Stimulated activated CD4-positive, alpha-beta T cell treated with anti-CD3 and anti-CD28 coated beads, Interleukin-2, amount 100 ng/mL, for 24 hours (primary cell): ENCODE results near the gene RHOT2.
"Not testable (repeated sequence)": the region's sequence is repeated elsewhere in the genome, so short reads cannot be mapped to it uniquely, and the experiment has no call there.

Experiments
- DNase-seq, 2 donors: peaks; one replicate each; pipeline ENCODE4 v3.0.0-alpha.2; 2020

Gene RHOT2

DNA sequence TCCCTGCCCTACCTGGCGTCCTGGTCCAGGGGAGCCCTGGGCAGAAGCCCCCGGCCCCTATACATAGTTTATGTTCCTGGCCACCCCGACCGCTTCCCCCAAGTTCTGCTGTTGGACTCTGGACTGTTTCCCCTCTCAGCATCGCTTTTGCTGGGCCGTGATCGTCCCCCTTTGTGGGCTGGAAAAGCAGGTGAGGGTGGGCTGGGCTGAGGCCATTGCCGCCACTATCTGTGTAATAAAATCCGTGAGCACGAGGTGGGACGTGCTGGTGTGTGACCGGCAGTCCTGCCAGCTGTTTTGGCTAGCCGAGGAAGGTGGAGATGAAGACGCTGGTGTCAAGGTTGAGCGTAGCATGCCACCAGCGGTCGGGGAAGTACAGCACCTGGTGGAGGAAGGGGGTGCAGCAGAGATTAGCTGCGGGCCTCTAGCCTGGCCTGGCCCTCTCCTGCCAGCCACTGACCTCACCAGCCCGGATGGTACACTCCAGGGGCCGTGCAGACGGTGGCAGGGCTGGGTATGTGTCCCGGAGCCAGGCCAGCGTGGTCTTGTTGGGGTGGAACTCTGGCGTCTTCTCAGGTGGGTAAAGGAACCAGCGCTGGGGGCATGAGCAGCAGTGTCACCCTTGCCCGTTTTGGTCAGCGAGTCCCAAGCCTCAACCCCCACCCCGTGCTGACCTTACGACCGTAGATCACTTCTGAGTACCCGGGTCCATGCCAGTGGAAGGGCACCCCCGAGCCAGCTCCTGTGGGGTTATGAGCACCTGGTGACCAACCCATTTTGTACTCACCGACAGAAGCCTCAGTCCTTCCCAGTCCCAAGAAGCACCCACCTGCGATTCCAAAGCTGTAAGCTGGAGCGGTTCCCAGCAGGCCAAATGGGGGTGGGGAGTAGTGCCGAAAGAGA is 14.8 kb downstream of the RHOT2 start:
- no peak for DNase-seq

DNA sequence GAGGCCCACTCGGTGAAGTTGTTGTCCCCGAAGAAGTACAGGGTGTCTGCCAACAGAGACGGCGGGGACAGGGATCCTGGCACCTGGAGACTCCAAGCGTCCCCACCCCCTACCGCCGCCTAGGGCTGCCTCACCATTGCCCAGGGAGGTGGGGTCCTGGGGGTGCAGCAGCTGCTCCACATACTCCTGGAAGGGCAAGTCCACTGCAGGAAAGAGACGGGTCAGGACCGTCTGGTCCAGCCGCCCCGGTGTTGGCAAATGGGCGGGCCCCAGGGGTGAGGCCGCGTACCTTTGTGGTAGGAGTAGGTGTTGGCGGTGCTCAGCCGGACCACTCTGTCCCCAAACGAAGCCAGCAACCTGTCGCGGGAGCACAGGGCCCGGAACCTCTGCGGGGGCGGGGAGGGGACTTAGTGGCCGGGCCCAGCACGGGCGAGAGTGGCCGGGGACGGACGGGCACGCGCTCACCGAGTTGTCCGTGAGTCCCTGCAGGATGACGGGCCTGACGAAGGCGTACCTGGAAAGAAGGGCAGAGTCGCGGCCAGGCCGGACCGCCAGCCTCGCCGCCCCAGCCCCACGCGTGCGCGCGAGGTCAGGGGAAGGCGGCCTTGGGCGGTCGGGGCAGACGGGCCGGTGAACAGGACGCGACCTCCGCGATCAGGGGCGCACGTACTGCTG is 15.6 kb downstream of the RHOT2 start:
- DNase-seq, result no peak

DNA sequence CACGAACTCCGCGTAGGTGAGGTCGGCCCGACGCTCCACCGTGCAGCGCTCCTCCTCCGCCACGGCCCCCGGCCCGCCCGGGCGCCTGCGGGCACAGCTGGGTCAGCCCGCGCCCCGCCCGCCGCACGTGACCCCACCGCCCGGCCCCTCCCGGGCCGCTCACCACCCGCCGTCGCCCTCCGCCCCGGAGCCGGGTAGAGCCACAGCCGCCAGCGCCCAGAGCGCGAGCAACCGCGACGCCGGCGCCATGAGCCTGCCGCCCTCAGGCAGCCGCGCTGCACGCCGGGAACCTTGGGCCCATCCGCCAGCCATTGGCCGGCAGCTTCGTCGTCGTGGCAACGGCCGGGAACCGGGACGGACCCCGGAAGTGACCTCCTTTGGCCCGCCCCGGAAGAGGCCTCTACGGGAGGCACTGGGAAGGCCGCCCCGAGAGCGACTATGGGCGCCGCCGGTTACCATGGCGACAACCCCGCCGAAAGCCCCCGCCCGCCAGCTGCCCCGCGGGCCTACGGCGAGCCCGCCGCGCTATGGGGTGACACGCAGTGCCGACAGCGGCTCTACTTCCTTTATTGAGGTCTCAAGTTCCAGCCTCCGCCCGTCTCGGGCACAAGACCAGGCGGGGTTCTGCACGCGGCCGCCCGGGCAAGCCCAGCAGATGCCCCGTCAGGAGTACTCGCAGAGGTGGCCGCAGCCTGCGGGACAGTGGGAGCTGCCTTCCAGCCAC is 16.3 kb downstream of the RHOT2 start, which contains the start of gene JMJD8:
JMJD8 (minus strand) TSS at position 264 of the 724 bp plus-strand sequence; CDS start at position 249, 15 bp downstream.
- peak; percentile 98 to 99 for DNase-seq

DNA sequence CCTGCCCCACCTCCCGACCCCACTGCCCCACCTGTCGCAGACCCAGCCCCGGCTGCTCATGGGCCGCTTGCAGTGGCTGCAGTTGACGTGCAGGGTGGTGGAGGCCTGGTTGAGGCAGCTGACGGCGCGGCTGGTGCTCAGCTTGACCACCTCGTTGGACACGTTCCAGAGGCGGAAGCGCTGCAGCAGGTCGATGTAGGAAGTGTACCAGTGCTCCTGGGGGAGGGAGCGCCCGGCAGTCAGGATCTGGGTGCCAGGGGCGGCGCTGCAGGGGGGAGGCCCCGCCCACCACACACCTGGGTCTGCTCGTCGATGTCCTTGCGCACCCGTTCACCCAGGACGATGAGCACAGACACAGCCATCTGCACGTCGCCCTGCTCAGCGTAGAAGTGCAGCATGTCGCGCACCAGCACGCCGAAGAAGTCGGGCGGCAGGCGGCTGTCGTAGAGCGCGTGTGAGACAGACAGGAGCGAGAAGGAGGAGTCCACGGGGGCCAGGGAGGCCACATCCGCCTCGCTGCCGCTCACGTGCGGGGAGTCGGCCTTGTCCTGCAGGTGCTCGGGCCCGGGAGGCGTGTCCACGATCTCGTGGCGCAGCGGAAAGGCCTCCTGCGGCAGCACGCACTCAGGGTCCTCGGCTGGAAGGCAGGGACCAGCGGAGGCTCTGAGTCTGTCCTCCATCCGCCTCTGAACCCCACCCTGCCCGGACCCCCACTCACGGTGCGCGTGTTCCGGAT is 17.2 kb downstream of the RHOT2 start:
- DNase-seq, result no peak

DNA sequence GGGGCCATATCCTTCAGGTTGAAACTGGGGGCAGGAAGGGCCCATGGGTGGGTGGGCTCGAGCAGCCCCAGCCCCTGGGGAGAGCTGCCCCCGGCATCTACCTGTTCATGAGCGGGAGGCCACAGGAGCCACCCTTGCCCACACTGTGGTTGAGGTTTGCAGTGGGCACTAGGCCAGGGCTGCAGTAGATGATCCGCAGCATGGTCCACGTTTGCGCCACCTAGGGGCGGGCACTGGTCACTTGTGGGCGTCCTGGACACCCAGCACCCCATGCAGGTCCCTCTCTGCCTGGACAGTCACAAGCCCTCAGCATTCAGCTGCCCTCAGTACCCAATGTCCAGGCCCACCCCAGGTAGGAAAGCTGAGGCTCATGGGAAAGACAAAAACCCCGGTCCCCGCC is 18.0 kb downstream of the RHOT2 start:
- no peak for DNase-seq

DNA sequence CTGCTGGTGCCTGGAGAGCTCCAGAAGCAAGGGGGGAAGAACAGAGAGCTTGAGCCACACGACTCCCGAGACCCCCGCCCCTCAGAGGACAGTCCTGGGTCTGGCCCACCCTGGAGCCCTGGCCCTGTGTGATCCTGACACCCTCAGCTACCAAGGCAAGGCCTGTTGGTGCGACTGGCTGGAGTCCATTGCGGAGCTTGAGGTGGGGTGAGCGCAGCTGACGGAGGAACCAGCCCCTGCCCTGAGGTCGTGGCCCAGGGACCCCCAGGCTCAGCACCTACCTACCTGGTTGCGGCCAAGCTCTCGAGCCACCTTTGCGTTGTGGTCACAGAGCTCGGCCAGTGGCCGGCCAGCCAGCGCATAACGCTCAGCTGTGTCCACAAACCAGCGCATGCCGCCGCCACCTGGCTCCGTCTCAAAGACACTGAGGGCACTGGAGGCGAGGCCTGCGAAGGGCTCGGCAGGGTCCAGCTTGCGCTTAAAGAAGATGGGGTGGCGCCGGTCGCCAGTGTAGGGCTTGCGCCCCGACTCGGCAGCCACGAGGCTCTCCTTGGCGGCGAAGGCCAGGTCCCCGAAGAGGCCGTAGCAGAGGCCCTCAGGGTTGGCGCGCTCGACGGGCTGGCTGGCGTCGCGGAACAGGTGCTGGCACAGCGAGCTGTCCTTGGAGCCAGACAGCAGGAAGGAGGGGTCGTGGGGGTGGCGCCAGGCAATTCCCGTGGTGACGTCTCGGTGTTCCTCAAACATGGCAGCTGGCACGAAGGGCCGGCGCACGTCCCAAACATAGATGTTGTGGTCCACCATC is 18.7 kb downstream of the RHOT2 start:
- DNase-seq, result no peak

DNA sequence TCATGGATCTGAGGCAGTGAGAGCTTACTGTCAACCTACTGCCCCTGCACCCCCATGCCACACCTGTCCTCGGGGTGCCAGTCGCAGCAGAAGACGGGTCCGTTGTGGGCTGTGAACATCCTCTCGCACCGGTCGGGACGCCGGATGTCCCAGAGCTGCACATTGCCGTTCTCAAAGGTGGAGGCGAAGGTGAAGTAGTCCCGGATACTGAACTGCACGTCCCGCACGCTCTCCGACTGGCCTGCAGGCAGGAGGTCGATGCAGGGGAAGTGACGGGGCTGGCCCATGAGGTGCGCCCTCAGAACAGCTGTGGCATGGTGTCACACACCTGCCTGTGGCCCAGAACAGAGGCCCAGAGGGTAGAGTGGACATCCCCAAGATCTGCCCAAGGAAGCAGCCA is 19.6 kb downstream of the RHOT2 start:
- DNase-seq, result no peak

DNA sequence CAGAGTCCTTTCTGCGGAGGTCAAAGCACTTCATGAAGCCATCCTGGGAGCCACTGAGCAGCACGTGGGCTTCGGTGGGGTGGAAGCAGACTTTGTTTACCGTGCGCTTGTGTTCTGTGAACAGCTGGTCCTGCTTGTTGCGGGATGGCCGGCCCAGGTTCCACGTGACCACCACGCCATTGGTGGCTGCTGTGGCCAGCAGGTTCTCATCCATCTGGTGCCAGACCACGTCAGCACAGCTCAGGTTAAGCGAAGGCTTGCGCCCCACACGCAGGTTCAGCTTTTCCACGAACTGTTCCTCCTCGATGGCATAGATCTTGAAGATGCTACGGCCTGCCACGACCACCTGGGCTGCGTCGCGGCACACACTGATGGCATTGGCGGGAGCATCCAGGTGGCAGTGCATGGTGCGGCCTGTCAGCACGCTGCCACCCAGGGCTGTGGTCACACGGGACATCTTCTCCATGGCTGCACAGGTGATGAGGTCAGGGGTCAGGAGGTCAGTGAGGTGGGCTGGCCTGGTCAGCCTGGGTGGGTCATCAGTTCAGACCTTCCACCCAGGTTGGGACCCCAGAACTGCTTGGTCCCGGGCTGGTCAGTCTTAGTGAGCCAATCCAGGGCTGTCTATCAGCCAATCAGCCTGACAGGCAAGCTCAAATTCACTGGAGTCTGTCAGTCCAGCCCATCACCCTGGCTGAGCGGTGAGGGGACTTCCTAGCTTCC is 21.4 kb downstream of the RHOT2 start:
- no peak for DNase-seq

DNA sequence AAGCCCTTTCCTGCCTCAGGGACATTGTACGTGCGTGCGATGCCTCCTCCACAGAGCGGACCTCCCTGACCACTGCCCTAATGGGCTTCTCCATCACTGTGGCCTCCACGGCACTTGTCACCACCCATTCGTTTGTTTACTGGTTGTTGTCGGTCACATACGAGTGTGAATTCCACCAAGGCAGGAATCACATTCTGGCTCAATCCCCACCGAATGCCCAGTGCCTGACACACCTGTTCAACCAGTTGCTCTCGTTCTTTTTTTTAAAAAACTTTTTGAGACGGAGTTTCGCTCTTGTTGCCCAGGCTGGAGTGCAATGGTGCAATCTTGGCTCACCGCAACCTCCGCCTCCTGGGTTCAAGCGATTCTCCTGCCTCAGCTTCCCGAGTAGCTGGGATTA is 23.3 kb downstream of the RHOT2 start:
- not testable (repeated sequence) for DNase-seq

DNA sequence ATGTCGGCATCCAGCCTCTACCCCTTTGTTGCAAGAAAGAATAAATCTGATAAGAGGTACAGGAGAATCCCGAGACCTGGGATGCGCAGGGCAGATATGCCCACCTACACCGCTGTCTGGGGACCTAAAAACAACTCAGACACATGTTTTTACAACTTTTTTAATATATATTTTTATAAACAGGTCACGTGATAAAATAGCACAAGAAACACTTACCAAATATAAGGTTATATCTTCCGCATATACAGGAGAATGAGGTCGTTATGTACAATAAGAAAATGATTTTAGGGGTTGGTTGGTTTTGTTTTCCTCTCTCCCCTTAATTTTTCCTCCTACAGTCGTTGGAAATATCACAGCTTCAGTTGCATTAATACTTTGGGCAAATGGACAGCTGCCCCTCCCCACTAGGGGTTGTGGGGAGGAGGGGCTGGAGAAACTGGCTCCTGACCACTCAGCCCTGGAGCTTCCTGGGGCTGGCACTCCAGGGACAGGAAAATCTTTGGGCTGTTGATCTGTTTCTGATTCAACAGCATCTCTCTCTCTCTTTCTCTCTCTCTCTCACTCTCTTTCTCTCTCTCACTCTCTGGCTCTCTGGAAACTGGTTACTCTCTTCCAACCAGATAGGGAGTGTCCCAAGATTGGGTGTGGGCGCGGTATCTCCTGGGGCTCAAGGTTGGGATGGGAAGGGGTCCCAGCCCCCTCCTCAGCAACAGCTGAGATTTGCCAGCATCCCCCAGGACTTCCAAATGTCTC is 24.6 kb downstream of the RHOT2 start:
- DNase-seq, result no peak

DNA sequence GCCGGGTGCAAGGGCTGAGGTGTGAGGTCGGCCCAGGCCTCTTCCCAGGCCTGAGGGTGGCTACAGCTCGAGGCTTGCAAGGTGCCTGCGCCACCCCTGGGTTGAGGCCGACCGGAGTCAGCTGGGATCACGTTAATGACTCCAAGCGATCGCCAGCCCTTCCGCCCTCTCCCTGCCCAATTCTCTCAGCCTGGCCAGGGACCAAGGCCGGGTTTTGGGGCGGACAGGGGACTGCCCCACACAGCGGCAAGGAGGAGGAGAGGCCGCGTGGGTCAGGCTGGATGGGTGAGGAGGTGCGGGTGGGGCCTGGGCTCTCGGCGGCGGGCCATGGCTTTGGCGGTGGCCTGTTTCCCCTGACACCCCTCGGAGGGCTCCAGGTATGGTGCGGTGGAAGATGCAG is 25.4 kb downstream of the RHOT2 start:
- DNase-seq, result no peak

DNA sequence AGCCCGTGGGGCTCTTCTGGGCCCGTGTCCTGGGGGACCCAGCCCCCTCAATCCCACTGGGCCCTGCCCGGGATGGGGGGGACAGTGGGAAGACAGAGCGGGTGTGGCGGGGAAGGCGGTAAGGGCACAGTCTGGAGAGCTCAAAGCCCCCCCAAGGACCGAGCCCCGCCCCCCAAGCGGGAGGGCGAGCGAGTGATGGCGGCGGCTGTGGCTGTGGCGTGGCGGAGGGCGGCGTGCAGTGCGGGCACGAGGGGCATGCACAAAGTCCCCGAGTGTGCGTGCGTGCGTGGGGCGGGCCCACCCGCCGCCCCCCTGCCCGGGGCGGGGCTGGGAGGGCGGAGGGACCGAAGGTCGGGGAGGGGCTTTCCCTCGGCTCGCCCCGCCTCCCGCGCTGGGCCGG is 25.8 kb downstream of the RHOT2 start:
- no peak for DNase-seq

DNA sequence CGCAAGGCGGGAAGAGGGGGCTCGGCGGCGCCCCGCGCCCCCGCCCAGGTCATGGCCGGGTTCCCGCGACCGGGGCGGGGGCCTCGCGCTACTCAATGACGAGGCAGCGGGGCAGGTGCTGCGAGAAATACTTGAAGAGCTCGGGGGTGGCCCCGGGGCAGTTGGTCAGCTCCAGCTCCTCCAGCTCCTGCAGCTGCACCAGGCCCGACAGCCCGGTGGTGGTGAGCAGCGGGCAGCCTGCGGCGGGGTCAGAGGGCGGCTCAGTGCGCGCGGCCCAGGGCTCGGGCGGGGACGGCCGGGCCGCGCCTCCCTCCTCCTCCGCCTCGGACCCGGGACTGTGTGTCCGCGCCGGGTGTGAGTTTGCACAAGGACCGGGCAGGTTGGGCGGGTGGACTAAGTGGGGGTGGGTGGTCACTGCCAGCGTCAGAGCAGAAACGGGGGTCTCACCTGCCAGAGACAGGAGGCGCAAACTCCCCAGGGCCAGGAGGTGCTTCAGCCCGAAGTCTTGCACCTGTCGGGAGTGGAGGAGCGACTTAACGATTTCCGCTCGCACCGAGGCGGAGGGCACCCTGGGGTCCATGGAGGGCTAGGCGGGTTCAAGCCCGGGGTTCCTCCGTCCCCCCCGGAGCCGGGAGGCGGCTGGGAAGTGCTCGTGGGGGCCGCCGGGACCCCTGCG is 26.4 kb downstream of the RHOT2 start:
- no peak for DNase-seq

DNA sequence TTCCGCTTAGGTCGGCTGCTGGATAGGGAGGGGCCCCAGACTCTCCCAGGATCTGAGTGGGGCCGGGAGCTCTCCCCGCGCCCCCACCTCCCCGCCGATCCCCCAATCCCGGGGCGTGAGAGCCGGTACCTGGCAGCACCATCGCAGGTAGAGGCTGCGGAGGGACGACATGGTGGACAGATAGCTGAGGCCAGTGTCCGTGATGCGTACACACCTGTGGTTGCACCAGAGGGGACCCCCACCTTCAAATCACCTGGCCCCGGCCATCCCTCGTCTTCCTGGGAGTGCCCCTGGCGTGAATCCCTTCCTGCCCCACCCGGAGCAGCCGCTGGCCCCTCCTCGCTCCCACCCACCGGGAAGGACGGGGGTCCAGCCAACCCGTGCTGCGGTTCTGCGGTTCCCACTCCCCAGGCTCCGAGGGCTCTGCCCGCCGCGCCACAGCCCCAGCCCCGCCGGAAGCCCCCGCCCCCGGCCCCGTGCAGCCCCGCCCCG is 27.0 kb downstream of the RHOT2 start:
- DNase-seq, result no peak

DNA sequence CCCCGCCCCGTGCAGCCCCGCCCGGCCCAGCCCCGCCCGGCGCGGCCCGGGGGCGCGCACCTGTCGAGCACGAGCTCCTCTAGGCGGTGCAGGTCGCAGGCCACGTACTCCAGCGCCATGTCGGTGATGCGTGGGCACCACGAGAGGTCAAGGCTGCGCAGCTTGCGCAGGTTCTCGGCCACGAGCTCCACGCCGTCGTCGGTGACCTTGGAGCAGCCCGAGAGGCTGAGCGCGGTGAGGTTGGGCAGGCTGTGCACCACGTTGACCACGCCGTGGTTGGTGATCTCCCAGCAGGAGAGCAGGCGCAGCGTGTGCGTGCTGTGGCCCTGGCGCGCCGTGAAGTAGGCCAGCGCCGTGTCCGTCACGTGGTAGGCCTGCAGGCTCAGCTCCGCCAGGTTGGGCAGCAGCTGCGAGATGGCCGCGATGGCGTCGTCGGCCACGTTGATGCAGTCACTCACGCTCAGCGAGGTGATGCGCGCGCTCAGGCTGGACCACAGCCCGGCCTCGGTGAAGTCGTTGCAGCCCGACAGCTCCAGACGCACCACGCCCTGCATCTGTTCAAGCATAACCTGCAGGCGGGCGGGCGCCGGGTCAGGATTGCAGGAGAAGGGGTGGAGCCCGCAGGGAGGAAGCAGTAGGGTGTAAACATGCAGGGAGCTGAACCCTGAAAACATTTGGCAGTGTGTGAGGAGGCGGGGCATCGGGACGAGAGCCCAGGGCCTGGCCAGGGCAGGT is 27.6 kb downstream of the RHOT2 start:
- peak; percentile 74 to 75 for DNase-seq

DNA sequence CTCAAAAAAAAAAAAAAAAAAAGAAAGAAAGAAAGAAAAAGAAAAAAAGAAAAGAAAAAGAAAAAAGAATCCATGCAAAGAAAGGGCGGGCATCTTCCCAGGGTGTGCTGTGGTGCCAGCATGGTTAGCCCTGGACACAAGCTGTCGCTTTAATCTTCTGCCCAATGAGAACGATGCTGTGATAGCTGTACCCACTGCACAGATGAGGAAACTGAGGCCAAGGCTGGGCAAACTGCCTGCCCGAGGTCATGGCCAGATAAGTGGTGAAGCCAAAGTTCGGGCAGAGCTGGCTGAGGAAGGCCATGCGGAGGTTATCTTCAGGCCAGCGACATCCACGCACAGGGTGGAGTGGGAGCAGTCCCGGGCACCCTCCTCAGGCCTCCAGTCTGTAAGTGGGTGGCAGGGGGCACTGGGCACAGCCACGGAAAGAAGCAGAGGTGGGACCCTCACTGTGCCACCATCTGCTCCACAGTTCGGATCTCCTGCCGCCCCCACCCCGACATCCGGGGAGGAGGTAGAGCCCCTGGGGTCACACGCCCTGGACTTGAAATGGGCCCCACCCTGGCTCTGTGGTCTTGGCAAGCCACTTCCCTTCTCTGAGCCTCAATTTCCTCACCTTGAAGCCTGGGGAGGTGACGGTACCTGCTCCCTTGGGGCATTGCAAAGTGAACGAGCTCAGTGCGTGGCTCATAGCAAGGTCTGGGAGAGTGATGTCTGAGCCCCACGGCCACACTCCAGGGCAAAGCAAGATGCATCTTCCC is 31.2 kb downstream of the RHOT2 start:
- DNase-seq, result no peak

DNA sequence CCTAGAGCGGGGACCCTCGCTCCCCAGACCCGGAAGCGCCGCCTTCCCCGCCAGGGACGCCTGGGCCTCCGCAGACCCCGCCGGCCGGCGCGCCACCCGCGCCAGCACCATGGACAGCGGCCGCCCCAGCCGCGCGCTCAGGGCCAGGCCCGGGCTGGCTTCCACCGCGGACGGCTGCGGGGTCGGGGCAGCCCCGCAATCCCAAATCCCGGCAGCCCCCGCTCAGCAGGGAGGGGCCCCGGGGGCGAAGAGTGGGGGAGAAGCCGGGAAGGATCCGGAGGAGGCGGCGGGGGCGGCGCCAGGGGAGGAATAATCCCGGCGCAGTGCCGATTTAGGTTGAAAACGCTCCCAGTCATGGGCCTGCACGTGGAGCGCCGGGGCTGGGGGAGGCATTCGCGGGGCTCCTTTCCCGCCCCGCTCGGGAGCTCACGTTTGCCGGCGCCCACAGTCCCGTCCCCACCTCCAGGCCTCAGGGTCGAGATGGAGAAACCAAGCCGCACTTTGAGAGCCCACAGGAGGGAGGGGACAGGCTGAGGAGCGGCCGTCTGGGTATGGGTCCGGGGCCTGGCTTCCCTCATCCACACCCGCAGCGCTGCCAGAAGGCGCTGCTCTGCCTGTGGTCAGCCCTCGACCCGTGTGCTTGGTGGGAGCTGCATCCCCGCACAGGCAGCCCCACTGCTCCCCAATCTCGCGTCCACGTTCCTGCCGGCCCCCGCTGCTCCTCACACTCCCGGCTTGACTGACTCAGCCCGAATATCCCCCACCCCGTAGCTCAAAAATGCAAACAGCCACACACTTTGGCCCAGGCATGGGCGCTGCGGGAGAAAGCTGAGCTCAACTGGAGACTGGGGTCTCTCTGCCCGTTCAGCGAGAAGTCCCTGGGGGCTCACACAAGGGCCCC is 33.0 kb downstream of the RHOT2 start:
- peak; percentile 58 to 66 for DNase-seq
